NCI-H2196 treated with DMSO at 0.1 percent for 48 hours (cell line): ENCODE measurements around the gene LATS2.

Experiments
- DNase-seq: peaks from one replicate; lab custom pipeline; 2025; ENCODE audit not compliant: unreplicated experiment; lab: John Stamatoyannopoulos, UW

The LATS2 gene

DNA sequence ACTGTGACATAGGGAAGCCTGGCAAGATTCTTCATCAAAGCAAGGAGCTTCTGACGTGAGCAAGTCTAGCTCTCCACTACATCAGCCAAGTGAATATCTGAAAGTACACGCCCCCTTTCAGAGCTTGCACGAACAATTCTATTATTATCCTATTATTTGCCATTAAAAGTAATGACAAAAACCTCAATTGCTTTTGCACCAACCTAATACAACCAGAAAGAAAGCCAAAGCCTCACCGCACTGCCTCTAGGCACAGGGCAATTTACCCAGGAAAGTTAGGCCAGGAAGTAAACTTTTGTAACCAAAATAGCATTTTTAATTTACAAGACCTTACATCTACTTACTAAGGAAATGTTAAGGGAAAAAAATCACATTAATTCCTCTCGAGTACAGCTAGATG is 41.2 kb downstream of the LATS2 start:
- no peak for DNase-seq

DNA sequence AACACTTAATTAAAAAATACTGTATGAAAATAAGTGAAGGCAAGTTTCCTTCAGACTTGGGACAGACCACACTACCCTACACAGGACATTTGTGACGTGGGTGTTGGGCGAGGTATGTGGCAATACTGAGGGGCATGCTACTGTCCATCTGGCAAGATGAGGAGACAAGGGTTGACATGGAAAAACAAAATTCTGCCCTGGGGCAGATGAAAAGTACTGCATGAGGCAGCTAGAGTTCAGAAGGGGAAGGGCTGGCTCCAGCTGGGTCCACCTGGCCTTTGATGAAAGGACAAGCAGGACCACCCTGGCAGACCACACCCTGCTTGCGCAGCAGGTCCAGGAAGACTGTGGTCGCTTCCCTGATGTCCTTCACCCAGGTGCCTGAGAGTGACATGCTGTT is 43.2 kb downstream of the LATS2 start:
- no peak for DNase-seq

- DNase-seq, result no peak
Measured at GRCh38 chr13:21016487-21016886, 44.9 kb downstream of the LATS2 start.

DNA sequence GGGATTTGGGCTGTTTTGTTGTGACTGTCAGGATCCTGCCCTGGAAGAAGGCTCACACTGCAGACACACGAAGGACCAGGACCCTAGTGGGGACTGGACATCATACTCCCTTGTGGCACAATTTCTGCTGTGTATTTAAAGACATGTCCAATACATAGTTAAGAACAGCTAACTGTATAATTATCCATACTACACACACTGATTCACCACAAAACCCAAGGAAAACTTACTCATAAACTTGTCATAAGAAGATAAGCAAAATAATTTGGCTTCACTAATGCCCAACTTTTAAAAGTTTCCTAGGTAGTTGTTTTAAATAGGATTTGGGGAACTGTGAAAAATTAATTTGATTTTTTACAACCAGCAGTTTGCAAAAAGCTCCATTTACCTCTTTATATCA is 46.1 kb downstream of the LATS2 start:
- no peak for DNase-seq

DNA sequence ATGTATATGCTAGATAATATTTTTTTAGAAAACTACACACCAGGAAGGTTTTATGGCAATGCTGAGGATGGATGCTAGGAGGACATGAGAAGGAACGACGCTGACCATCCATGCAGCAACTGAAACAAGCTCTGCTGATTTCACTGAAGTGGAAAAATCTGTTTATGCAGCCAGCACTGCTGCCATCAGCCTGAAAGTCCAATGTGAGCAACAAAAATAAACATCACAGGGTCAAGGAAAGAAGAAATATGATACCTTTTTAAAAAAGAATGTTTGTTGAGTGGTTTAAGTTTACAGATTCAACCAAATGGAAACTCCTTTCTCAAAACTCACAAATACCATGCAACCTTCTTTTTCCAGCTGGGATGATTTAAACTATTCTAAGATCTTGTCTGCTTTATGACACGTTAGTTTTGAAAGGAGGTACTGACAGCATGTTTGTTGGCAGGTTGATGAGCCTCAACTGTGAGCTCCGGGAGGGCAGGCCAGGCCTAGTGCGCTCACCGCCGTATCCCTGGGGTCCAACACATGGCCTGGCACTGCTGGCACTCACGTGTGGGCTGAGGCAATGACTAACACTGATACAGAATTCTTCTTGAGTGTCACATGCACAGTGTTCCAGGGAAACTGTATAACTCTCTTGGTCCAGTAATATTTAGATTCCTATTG is 46.8 kb downstream of the LATS2 start:
- no peak for DNase-seq

DNA sequence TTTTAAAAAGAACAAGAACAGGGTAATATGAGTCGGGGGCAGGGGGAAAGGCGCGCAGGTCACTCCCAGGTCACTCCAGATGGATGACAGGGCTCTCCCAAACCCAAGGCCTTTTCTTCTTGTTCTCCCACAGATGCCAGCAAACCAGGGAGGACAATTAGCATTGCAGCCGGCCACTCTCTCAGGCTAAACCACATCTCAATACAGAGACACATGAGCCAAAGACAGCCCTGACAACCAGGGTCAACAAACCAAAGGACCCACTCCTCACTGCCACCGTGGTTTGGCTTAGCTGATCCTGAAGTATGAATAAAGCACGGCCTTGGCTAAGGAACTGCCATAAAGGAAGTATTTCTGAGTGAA is 47.3 kb downstream of the LATS2 start:
- no peak for DNase-seq

GRCh38 chr13:21013682-21014038 is 47.7 kb downstream of the LATS2 start:
- DNase-seq, result no peak

DNA sequence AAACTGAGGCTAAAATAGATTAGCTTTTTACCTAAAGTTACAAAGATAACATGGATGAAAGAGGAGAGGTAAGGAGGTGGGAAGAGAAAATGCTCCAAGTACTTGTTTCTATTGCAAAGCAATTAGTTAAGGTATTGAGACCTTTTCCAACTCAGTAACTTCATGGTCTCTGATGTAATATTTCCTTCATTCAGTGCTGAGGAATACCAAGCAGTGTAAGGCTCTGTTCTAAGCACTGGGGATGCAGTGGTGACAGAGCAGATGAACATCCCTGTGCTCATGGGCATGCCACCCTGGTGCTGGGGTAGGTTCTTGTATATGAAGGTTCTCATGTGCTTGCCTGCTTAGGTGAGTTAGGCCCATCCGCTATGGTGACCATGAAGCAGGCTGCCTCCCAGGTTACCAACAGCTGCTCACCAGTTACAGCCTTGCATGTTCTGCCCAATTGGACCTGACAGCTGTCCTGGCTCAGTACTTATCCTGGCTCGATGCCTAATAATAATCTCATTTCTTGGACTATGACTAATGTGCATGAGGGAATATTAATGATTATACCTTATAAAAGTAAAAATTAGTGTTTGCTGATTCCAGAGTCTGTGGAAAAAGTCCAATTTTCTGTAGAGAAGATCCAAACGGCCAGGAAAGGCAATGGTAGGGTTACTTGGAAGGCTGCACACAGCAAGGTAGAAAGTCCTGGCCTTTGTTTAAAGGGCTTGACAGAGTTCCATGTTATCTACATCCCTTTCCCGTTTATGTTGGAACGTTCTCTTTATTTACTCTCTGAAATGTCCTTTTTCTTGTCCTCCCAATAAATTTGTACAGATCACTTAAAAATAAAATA is 48.3 kb downstream of the LATS2 start:
- DNase-seq, result no peak

- DNase-seq, result no peak
Measured at GRCh38 chr13:21012211-21012610, 49.2 kb downstream of the LATS2 start.

- DNase-seq, result no peak
Measured at GRCh38 chr13:21011378-21011777, 50.0 kb downstream of the LATS2 start.

GRCh38 chr13:21010621-21011020 is 50.8 kb downstream of the LATS2 start:
- DNase-seq, result no peak

GRCh38 chr13:21009036-21009435 is 52.4 kb downstream of the LATS2 start:
- DNase-seq, result no peak

DNA sequence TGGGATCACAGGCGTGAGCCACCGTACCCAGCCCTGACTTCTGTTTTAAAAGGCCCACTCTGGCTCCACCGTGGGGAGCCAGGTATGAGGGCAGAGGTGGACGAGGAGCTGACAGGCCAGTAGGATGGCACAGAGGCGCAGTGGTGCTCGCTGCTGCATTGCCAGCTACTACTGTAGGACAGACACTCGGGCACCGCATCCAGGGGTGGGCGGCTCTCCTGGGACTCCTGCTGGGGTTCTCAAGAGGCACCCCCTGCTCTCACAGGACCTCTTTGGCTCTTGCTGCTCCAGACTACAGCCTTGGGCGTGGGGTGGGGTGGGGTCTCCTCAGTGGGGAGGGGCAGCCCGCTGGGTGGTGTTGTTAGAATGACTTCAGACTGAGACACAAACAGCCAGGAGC is 53.4 kb downstream of the LATS2 start:
- DNase-seq, result no peak

GRCh38 chr13:21006141-21007005 is 55.0 kb downstream of the LATS2 start:
- DNase-seq, result no peak

DNA sequence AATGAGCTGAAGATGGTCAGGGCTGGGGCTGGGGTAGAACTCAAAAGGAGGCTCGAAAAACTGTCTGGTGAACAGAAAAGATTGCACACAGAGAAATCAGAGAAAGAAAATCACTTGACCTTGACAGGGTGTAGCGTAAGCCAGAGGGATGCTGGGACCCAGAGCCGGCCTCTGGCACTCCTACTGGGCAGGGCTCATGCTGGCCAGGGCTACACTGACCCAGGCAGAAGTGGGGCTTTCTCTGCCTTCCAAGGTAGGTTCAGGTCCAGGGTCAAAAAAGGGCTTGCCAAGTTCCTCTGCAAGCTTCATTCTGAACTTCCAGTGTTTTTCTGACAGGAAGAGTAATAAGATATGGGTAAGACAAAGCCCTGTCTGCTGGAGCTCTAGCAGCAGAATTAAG is 56.2 kb downstream of the LATS2 start:
- DNase-seq, result no peak

DNA sequence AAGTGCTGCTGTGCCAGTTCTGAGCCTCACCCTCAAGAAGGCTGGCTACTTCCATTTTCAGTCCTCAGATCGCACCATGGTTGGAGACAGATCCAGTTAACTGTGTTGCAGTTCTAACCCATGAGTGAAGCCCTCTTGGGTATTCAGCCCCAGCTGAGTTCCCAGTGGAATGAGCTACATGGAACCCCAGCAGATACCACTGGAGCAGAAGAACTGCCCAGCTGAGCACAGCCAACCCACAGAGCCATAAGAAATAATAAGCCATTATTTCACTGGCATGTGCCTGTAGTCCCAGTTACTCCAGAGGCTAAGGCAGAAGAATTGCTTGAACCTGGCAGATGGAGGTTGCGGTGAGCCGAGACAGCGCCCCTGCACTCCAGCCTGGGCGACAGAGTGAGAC is 59.9 kb downstream of the LATS2 start:
- no peak for DNase-seq

DNA sequence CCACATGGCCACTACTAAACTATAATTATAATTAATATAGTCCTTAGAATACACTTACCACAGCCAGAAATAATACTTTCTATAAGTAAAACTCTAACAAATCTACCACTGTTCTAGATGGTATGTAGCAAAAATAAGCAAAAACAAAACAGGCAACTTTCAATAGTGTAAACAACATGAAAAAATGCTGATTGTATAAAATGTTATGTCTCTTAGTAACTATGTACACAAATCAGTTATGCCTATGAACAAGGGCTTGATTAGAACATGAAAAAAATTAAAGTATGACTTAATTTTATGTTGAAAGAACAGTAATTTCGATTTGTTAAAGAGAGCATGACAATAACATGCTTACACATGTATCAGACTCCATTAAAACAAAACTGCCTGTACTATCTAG is 60.7 kb downstream of the LATS2 start:
- DNase-seq, result no peak

- no peak for DNase-seq
Measured at GRCh38 chr13:20998649-20999415, 62.6 kb downstream of the LATS2 start.

DNA sequence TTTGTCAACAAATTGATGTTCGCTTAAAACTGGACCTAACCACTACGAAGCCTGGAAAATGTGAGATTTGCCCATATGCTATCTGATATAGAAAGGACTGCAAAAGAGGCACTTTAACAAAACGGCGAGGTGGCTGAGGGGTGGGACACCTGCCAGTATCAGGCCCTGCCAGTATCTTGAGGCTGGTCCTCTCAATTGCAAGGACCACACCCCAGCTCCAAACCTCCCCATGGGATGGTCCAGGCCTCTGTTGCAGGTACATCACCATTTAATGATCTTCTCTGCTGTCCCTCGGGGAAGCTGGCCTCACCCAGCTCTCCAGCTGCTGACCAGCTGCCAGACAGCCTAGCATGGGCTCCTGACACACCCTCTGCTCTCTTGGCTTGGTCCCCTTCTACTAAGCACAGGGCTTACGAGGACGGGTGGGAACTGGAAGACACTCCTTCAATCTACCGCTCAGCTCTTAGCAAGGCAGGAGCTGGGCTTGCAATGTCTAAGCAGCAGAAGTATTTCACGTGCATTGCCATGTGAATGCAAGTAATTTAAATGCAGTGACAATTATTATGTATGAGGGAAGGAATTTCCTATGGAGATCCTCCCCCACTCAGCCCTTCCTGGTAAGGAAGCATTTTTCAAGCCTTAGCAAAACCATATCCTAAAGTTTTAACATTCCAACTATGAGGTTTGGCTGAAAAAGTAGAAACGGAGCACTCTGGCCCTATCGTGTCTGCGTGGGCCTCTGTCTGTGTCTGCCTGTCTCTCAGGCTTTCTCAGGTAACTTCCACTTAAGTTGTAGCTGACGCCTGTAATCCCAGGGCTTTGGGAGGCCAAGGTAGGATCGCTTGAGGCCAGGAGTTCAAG is 63.9 kb downstream of the LATS2 start:
- no peak for DNase-seq

DNA sequence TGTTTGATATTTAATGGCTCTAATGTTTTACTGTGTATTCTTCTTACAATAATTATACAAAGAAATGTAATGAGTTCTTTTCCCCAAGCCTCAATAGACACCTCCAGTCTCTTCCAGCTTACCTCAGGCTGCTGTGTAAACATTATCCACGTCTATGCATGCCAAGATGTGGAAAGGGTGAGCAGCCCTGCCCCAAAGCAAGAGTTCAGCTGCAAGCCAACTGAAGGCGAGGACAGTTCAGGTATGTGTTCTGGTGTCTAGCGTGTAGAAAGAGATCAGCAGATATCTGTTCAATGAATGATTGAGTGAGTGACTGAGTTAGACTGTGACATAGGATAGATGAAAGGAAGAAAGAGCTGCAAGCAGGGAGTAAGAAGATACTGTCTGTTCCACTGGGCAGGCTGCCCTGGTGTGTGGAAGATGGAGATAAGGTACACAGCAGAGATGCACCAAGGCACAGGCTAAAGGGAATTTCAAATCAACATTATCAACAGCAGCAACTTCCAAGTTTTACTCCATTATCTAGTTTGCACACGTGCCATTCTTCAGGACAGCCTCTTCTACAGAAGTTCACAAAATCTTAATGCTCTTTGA is 66.0 kb downstream of the LATS2 start:
- DNase-seq, result no peak
